GM15510 (cell line): Measurements from ENCODE around the gene LMNB1.
A peak's percentile ranks its signal among the peaks of the same experiment; 100 is the strongest.

Experiments
- POLR2A ChIP-seq: IDR thresholded peaks from 3 replicates; pipeline ENCODE4 v1.6.1; 2011; ENCODE audit warnings: borderline replicate concordance; ENCODE audit not compliant: insufficient read length; ENCODE audit errors: extremely low read depth

LMNB1 gene

GRCh38 chr5:126777975-126778674, 1.2 kb downstream of the LMNB1 start:
- peak; percentile 94 for TF ChIP-seq POLR2A

GRCh38 chr5:126778675-126779403, 1.9 kb downstream of the LMNB1 start:
- TF ChIP-seq POLR2A = no peak

- no peak for TF ChIP-seq POLR2A
Observed at GRCh38 chr5:126780165-126780827, 3.4 kb downstream of the LMNB1 start.

GRCh38 chr5:126793097-126793496, 16.2 kb downstream of the LMNB1 start:
- TF ChIP-seq POLR2A = no peak

GRCh38 chr5:126794157-126794828, 17.4 kb downstream of the LMNB1 start:
- no peak for TF ChIP-seq POLR2A

- TF ChIP-seq POLR2A = no peak
Observed at GRCh38 chr5:126799780-126800179, 22.8 kb downstream of the LMNB1 start.

- no peak for TF ChIP-seq POLR2A
Observed at GRCh38 chr5:126801174-126801991, 24.4 kb downstream of the LMNB1 start.

- TF ChIP-seq POLR2A = no peak
Observed at GRCh38 chr5:126801992-126802294, 25.0 kb downstream of the LMNB1 start.

- TF ChIP-seq POLR2A = no peak
Observed at GRCh38 chr5:126805063-126805462, 28.1 kb downstream of the LMNB1 start.

- TF ChIP-seq POLR2A = no peak
Observed at GRCh38 chr5:126808521-126808988, 31.6 kb downstream of the LMNB1 start.

- no peak for TF ChIP-seq POLR2A
Observed at GRCh38 chr5:126809916-126810315, 33.0 kb downstream of the LMNB1 start.

GRCh38 chr5:126810596-126811380, 33.9 kb downstream of the LMNB1 start:
- TF ChIP-seq POLR2A = no peak

- no peak for TF ChIP-seq POLR2A
Observed at GRCh38 chr5:126811515-126812198, 34.7 kb downstream of the LMNB1 start.
